Dermis microvascular lymphatic vessel endothelial cell (primary cell): ENCODE results near the gene EPX. TPM values are rescaled to one million over a fixed set of nuclear protein-coding genes. Genes with fewer than 3 reads are reported as not detected.

Experiments
- DNase-seq, 2 donors: peaks; one replicate each; pipeline versions ENCODE4 v3.0.0 to v3.0.0-alpha.2; 2010; ENCODE audit warnings: low read depth in 2 of 2
- total RNA-seq: library from RNA; depleted of rRNA; stranded (reverse); fragments of >200 nt; gene quantifications from 2 replicates; pipeline ENCODE4 v1.2.1, GENCODE V29; 2014

Gene EPX
- total RNA-seq, 1 donor from 2014 or later, result not detected

DNA sequence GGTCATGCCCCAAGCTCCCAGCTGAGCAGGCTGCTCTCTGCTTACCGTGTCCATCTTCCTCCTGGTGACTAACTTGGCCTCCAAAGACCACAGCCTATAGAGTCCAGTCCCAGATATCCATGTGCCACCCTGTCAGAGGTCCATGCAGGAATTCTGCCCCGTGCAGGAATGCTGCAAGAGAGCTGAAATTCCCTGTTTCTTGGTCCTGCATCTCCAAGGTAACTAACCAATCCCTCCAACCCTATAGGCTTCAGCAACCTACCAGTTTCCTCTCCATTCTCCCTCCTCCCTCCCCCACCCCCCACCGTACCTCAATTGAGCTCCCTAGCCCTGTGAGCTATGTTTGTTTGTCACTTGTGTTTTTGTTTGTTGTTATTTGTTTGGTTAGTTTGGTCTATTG lies 36.2 kb downstream of the EPX start:
- no peak for DNase-seq

DNA sequence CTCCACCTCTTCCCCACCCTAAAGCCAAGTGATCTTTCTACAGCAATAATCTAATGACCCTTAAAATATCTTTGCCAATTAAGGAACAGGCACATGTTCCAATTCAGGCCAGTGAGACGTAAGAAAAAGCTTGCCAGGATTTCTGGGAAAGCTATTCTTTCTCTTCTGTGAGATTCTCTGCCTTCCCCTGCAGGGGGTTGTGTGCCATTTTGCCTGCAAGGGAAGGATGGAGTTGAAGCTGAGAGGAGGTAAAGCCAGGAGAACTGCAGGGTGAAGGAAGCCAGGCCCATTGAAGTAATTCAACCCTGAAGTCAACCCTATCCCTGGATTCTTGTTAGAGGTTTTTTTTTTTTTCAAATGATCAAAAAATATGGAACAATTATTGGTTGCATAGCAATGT lies 36.9 kb downstream of the EPX start:
- DNase-seq, result no peak

DNA sequence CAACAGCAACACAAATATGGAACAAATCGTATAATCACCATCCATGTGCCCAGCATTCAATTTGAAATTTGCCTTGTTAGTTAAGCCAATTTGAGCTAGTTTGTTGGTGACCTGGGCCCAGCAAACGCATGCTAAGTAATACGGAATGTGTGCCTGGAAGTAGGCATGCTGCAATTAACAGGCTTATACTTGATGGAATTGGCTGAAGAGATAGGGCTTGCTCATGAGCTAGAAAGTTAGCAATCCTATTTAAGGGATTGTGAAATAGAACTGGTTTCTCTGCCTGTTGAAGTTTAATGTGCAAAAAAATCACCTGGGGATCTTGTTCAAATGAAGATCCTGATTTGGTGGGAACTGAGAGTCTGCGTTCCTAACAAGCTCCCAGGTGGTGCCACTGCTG lies 37.4 kb downstream of the EPX start:
- no peak for DNase-seq

DNA sequence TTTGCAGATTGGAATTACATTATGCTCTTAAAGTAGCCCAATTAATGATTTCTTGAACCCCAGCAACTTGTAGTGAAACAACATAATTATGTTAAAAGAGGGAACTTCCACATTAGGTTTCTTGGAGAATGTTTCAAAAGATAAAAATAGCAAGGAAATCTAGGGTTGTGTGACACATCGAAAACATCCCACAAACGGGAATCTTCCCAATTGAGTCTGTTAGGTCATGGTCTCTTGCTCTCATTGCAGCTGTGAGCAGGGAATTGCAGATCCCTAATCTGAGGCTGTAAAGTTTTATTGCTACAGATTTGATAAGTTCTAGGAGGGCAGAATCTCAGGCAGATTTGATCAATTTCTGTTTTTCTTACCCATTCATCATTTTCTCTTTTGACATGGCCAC lies 39.1 kb downstream of the EPX start:
- DNase-seq, result no peak

DNA sequence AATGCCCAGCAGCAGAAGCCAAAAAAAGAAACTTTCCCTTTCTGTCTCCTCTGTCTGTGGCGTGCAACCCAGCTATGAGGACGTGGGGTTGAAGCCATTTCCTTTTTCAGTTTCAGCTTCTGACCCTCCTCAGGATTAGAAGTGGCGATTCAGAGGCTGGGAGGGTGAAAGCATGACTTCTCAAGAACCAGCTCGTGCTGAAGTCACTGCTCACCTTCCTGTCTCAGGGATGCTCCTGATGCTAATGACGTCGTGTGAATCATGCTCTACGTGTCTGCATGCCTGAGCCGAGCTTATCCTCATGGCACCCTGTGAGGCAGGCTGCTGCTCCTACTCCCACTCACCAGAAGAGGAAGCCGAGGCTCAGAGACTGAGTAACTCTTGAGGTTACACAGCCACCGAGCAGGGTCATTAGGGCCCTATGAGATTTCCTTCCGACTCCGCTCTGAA lies 40.2 kb downstream of the EPX start:
- no peak for DNase-seq

DNA sequence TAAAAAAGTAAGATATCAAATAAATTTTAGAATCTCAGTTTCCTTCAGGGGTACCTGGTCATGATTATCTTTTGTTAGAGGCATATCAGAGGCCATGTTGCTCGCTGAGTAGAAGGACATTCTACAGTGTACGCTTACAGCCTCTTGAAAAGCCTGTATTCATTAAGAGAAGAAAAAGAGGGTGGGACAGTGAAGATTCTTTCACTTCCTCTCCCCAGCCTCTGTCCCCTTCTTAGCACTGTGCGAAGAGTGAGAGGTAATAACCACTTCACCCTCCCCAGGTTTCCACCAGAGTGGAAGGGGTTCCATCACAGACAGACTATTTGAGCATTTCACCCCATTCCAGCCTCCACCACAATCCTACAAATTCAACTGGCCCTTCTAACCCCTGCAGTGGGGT lies 41.0 kb downstream of the EPX start:
- no peak for DNase-seq

DNA sequence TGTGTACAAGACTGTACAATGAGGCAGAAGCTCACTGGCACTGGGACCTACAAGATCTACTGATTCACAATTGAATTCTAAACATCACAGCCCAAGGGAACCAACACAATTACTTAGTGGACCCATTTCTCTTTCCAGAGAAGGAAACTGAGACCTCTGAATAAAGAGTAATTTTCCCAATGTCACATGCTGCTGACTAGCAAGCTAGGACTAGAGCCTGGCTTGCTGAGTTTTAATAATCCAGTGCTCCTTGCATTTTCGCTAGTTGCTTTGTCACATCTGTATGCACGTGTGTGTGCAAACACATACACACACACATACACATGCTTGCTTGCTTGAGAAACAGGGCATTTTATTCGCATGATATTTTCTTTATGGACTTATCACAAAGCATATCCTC lies 42.0 kb downstream of the EPX start:
- no peak for DNase-seq

DNA sequence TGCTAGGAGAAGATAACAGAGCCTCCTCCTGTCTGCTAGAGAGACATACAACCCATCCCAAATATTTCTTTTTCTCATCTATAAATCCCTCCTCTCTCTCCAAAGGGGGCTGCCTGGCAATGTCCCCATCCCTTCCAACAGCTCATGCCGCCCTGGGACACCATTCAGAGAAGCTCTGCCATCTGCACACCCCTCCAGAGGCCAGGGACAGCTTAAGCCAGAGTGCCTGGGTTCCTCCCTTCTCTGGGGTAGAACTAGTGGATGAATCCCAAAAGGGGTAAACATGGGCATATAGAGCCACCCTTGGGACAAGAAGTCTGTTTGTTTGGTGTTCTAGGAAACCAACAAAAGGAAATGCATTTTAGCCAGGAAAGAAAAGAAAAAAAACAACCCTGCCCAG lies 43.3 kb downstream of the EPX start:
- no peak for DNase-seq

DNA sequence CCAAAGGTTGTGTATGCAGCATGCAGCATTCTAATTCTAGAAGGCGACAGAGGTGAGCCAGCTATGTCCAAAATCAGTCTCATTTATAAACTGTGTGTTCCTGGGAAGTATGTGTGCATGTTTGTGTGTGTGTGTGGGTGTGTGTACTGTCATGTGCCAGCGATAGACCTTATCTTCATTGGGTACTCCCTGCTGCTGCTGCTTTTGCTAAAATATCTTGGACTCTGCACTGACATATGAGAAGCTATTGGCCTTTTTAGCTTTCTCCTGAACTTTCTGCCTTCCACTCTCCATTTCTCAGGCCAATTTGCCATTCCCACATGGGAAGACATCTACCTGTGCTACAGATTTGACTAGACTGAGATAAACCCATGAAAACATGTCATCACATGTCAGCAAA lies 43.9 kb downstream of the EPX start:
- no peak for DNase-seq

DNA sequence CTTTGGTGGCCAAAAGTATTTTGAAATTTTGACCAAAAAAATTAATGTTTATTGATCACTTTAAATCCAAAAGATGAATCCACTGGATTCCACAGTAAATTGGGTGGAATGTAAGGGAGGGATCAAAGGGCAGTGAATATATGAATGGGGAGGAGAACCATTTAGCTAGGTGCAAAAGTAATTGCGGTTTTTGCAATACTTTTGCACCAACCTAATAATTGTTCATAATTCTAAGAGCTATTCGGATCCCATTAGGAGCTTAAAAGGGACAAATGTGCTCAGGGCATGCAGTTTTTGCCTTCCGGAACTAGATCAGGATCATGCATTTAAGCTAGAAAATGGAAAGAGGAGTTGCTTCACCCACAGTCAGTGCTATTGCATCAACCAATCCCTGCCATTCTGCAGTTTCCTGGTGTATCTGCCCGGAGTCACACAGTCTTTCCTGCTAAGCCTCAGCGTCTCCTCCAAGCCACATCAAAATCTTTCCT lies 45.7 kb downstream of the EPX start, which contains the start of gene LPO:
Gene LPO, plus strand, starts transcription at position 438 of the 488 bp plus-strand sequence. CDS start 4,396 bp downstream, outside the sequence.
- no peak for DNase-seq

DNA sequence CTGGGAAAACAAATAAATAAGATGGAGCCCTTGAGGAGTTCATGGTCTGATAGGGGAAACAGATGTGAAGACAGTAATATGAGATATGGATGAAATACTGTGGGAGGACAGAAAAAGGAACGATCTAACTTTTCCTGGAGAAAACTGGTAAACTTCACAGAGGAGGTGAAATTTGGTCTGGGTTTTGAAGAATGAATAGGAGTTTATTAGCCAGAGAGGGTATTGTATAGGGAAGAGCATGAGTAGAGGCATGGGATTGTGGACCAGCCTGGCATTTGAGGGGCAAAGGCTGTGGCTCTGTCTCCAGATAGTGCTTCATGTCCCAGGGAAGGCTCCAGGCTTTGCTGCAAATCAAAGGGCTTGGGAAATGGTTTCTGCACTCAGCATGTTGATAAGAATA lies 47.5 kb downstream of the EPX start:
- DNase-seq, result no peak

DNA sequence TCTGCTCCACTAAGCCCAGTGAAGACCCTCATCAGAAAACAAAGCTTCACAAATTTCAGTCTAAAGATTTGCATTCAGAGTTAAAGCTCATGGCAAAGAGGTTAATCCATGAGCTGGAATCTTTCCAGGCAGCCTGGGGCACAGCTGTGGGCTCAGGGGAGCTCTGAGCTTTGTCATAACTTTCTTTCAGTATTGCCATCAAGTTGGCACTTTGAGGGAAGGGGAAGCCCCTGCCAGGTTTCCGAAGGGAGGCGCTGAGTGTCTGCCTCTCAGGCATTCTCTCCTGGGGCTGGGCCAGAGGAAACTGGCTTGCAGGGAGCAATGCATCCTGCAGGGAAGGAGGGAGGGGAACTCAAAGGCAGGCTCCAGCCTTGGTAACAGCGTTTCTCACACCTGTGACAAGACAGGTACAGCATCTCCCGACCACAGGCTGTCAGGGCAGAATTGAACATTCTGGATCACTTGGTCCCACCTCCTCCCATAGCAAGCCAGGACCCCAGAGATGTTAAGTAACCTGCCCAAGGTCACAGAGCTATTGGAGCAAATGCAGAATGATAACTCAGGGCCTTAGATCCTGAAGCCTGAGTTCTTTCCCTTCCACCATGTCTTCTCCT lies 49.8 kb downstream of the EPX start:
- no peak for DNase-seq

DNA sequence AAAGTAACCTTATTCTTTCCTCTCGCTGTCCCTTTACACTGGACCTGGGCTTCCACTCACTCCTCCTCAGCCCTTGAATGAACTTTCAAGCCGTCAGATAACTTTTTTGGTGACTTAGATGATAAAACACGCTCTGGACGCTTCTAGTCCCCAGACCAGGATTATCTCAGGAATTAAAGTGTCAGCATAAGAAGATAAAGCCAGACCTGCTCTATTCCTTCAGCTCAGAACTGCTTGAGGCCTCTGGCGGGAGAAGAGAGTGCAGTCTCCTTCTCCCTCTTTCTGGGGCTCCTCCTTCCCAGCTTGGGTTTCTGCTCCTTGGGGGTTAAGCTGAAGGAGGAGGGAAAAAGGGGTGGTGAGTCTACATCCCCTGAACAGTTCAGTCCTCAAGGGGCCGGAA lies 52.4 kb downstream of the EPX start:
- DNase-seq, result no peak

DNA sequence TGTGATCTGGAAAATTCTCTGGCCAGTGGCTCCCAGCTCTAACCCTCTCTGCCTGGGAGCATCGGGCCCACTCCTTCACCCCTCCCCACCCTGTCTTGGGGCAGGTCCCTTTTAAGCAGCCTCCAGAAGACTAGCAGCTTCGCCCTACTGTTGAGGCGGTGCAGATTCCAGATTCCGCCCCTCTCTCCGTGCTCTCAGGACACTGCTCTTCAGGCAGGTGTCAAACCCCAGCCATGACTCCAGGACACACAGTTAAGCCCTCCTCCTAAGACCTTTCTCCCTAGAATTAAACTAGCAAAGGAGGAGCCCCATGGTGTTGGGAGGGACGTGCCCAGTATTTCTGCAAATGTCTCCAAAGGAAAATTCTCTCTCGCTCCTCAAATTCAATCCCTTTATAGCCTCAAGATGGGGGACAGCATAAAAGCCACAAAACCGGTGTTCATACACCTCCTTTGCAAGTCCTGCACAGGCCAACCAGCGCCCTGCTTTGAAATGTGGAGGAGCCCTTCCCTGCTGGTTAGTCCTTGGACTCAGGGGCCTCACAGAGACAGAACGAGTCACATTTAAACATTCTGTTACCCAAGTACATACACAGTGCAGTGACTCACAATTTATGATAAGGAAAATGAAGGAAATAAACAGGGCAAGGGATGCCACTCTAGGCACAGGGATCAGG lies 53.0 kb downstream of the EPX start:
- no peak for DNase-seq

DNA sequence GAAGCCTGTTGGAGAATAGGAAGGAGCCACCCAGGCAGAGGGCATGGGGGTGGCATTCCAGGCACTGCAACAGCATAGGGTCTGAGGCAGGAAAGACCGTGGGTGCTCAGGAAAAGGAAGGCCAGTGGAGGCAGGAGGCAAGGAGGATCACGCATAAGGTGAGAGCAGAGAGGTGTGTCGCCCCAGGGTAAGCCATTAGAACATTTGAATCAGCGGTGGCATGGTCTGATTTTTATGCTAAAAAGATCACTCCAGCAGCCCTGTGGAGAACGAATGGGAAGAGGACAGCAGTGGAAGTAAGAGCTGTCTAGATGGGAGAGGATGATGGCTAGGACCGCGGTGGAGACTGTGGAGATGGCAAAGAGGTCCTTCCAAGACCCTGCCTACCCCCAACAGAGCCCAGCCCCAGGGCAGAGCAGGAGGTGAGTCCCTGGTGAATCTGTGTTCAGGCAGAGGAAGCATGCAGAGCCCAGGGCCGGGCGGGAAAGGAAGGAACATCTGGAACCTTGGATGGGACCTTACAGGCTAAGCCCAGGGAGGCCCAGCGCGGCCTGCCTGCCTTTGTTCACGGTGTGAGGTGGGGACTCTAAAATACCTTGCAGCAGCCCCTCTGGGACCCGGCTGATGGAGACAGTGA lies 53.7 kb downstream of the EPX start:
- DNase-seq, result no peak

DNA sequence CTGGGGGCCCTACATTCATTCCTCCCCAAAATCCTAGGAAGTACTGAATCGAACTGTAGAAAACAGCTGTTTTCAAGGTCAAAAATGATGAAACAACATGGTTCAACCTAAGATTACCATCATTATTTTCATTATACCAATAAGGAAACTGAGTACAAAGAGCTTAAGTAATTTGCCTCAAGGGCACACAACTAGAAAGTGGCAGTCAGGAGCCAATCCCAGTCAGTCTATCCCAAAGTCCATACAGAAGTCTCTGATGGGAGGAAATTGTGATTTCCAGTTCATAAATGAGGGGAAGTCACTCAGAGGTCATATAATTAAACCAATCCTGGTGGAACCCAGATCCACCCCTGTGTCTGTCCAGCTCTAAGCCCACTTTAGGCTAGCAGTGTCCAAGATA lies 54.3 kb downstream of the EPX start:
- no peak for DNase-seq

DNA sequence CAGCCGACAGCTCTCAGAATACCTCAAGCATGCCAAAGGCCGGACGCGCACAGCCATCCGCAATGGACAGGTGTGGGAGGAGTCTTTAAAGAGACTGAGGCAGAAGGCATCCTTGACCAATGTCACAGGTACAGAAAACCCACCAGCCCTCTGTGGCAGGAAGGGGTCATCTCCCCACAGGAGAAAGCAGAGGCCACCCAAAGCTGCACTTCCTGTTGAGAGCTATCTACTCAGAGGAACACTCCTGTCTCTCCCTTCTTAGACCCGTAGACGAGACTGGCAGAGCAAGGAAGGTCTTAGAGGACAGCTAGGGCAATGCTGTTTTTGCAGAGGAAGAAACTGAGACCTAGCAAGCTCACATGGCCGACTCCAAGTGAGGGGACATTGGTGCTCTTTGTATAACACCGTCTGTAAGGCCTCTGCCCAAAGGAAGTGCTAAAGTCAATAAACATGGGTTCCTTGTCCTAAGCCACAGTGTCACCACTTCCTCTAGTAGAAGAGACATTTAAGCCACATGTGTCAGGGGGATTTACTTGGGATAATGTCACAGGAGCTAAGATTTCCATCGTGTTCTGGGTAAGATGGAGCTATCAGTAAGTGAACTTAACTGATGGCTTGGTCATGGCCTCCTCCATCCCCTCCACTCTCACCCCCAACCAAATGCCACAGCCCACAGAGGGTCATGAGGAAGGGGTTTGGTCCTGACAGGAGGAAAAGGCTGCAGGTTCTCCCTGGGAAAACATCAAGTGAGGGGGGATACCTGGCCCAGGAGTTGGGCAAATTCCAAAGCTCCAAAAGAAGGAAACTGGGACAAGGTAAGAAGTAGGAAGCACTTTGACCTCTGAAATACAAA lies 55.2 kb downstream of the EPX start:
- no peak for DNase-seq

DNA sequence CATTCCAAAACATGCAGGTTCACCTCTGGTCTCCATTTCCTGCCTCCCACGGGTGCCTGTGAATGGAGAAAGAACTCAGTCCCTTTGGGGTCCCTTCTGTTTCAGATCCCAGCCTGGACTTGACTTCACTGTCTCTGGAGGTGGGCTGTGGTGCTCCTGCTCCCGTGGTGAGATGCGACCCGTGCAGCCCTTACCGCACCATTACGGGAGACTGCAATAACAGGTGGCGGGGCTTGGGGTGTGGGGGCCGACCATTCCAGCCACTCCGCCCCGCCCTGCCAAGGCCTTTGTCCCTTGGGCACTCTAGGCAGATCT lies 56.4 kb downstream of the EPX start:
- no peak for DNase-seq

DNA sequence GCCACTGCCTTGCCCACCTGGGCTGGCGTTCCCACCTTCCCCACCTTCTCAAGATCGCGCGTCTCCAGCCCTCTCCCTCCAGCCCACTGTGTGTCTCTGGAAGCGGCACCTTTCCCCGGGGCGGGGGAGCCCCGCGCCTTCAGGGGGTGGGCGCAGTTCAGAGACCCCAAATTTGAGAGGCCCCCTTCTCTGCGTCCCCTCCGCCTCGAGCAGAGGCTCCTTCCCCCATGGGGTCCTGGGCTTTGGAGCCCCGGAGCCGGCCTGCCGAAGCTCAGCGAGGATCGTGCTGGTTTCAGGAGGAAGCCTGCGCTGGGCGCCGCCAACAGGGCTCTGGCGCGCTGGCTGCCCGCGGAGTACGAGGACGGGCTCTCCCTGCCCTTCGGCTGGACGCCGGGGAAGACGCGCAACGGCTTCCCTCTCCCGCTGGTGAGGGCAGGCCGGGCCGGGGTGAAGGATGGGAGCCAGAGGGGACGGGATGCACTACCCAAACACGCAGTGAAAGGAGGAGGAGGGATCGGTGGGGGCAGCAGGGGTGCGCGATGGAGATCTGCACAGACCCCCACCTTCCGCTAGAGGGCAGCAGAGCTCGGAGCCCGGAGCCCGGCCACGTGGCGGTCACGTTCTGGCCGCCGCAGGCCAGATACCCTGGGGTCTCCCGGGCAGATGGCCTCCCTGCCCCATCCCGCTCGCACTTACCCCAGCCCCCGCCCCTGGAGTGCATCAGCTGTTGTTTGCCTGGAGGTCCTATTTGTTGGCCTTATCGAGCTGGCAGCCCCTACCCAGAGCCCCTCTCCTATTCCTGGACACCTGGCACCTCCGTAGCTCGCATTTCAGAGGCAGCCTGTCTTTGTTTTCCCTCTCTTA lies 57.0 kb downstream of the EPX start:
- peak; percentile 7 to 43 for DNase-seq

DNA sequence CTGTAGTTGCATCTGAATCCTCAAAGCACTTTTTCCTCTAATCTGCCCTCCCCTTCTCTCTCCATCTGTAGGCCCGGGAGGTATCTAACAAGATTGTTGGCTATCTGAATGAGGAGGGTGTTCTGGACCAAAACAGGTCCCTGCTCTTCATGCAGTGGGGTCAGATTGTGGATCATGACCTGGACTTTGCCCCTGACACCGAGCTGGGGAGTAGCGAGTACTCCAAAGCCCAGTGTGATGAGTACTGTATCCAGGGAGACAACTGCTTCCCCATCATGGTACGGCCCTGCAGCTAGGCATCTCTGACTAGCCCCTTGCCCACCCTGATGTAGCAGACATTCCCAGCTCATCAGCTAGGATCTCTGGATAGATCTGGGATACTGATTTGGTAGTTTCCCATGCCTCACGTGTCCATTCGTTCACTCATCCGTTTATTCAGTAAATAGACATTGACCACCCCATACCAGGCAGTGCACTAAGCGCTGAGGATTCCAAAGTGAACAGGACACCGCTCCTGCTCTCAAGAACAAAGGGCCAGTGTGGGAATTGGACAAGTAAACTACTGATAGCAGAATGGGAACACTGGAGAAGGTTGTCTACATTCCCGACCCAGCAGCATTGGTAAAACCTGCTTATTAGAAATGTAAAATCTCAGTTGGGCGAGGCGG lies 58.0 kb downstream of the EPX start:
- no peak for DNase-seq

DNA sequence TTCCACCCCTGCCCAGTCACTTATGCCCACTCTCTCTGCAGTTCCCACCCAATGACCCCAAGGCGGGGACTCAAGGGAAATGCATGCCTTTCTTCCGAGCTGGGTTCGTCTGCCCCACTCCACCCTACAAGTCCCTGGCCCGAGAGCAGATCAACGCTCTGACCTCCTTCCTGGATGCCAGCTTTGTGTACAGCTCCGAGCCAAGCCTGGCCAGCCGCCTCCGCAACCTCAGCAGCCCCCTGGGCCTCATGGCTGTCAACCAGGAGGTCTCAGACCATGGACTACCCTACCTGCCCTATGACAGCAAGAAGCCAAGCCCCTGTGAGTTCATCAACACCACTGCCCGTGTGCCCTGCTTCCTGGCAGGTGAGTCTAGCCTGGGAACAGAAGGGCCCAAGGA lies 59.6 kb downstream of the EPX start:
- no peak for DNase-seq
